Stimulated activated CD8-positive, alpha-beta memory T cell treated with anti-CD3 and anti-CD28 coated beads, Interleukin-2, amount 100 ng/mL, for 48 hours (primary cell): ENCODE results near the gene EPHA3.

ENCODE experiments used
- DNase-seq, 2 donors: peaks; one replicate each; pipeline ENCODE4 v3.0.0-alpha.2; 2020; ENCODE audit warnings: low read depth in 2 of 2

The EPHA3 gene

DNA sequence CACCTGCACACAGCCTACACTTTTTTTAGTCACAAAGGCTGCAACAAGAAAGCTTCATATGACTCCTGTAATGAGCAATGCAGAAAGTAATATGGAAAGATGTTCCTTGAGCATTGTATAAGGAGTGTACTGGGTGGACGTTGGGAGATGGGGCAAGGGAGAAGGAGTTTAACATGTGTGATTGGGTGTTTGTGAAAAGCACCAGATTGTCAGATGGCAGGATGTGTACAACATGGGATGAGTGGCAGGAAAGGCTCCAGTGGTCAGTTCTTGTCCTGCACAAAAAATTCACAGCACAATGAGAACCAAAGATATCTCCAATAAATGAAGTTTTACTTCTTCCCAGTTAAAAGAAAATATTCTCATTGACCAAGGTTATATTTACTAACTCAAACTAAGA, 255.1 kb downstream of the EPHA3 start:
- no peak for DNase-seq

DNA sequence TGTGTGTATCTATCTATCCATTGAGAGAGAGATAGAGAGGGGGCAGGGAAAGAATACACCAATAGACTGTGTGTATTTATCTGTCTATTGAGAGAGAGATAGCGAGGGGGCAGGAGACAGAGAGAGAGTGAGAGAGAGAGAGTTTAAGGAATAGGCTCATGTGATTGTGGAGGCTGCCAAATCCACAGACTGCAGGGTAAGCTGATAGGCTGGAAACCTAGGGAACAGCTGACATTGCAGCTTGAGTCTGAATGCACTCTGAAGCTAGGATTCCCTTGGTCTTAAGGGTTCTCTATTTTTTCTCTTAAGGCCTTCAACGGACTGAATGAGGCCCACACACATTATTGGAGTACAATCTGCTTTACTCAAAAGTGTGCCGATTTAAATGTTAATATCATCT, 255.8 kb downstream of the EPHA3 start:
- DNase-seq, result no peak

DNA sequence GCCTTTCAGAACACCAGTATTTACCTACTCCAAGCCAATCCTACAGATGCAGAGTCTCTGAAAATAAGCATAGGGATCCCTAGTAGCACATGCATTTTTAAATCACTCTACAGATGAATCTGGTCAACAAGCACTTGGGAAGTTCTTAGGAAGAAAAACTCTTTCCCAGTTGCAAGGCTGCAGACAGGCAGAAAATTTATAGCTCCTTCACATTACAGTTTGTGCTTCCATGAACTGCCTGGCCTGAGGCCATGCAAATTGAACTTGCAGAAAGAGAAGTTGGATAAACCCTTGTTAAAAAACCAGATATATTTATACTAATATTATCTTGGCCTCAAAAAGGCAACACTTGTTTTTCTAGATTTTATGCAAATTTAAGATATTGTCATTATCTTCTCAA, 256.9 kb downstream of the EPHA3 start:
- no peak for DNase-seq

DNA sequence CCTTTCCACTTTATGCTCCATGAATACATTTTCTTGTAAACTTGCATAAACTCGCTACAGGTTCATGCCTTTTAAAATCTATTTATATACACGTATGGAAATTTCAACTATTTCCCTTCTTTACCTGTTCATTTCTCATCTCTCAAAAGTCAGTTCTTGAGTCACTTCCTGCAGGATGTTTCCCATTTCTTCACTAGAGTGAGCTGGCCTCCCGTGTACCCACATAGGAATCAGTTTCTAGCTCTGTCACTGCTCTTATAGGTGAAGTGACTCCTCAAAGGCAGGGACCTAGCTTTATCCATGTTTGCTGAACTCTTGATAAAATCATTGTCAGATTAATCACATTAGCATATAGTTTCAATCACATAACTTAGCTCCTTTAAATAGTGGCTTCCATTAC, 259.7 kb downstream of the EPHA3 start:
- DNase-seq, result no peak

DNA sequence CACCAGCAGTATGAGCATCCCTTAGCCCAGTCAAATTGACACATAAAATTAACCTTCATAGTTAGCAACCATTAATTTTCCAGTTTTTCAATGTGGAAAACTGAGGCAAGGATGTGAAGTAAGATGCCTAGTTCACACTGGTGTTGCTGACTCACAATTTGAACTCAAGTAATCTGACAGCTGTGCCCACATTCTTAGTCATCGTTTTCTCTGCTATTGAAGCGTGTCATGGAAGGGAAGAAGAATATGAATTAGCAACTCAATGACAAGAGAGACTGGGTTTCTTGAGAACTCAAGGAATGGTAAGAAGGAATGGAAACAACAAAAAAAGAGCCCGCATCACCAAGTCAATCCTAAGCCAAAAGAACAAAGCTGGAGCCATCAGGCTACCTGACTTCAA, 261.4 kb downstream of the EPHA3 start:
- DNase-seq, result no peak

DNA sequence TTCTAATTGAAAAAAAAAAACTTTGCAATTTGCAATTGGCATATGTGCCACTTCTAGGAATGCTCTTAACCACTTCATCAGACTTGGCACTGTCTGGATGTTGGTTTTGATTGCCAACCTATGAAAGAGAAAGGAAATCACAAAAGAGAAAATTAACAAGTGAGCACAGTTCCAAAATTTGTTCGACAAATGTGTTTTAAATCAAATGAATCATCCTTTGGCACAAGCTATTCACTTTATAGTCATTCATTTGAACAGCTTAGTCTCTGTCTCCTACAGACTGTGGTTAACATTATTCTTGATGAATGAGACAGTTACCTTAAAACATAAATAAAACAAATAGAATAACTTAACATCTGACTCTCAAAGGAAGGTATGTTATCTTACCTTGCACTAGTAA, 265.0 kb downstream of the EPHA3 start:
- DNase-seq, result no peak

DNA sequence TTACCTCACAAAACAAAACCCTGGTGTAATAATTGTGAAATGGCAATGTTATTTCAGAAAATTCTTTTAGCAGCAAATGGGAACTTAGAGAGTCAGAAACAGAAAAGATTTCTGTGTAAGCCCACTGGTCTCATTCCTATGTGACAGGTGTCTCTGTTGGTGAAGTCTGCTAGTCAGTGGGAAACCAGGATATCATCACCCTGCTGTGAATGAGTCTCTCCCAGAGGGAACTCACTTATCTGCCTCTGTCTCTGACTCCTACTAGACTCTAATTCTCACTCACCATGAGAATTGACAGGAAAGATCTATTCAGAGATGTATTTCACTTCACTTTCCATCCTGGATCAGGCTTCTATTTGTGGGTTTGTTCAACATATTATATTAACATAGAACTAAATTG, 266.0 kb downstream of the EPHA3 start:
- no peak for DNase-seq

DNA sequence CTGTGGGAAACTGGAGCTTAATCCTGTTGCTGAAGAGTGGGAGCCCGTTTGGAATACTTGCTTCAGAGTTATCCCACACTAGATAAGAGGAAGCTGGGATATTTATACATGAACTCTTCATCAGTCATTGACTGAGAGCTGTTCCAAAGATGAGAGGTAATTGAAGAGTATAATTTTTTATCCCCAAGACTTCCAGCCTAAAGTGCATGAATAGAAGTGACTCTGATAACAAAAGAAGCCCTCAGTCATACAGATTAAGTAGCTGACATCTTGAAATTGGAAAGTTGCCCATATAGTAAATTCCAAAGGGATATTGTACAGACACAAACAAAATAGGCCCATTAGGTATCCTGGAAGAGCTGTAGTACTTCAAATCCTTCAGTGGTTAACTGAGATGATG, 268.0 kb downstream of the EPHA3 start:
- DNase-seq, result no peak

DNA sequence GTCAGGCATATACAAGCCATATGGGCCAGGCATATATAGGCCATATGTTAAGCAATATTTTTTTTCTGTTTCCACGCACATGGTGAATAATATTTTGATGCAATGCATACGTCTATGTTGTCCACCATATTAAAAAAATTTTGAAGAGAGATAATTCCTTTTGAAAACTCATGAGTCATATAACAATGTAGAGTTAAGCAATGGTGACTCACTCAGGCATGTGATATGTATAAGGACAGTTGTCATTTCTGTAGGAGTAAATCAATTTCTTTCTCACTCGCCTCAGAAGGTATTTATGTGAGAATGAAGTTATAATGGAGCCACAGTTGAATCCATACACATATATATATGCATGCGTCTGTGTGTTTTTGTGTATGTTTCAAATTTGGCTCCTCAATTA, 272.6 kb downstream of the EPHA3 start:
- DNase-seq, result no peak

DNA sequence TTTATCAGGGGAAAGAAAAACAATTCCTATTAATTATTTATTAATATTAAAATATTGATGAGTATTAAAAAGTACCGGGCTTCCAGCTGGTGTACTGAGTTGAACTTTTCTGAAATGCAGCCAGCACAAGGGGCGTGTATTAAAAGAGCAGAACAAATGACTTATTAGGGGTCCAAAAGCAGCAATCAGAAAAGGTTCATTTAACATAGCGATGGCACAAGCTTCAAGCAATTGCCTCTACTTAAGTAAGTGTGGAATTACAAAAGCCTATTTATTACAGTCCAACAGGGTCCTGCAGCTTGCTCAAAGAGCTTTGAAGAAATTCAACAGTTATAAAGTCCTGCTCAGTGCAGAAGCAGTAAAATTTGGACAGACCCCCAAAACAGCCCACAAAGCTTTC, 285.6 kb downstream of the EPHA3 start:
- DNase-seq, result no peak

DNA sequence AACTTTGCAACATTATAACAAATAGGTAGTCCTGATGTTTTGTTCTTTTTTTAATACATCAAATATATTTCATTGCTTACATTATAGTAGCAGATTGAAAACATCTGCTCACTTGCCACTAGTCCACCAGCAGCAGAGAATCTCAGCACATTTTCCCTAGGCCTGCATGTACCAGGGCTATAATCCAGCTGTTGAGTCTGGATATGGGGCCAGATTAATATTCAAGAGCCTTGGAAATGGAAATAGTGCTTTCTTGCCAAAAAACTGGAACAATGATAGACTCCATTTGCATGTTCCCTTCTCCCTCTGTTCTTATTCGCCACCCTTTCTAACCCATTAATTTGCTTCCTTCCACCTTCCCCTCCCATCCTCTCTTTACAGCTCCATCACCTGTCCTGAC, 288.0 kb downstream of the EPHA3 start:
- DNase-seq, result no peak

DNA sequence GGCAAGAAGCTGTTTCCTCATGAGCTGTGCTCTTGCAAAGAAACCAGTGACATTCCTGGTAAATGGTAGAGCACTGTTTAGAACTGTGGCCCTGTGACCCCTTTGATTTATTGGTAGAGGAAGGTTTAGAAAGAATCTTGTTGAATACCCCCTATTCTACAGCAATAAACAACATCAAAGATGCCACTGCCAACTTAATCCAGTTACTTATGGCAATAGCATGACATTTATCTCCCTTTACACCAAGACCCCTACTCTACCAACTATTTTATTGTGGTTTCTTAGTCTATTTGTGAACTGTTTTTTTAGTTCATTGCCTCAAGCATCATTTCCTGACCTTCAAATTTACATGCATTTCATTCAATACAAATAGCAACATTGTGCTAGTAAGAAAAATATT, 288.6 kb downstream of the EPHA3 start:
- no peak for DNase-seq

DNA sequence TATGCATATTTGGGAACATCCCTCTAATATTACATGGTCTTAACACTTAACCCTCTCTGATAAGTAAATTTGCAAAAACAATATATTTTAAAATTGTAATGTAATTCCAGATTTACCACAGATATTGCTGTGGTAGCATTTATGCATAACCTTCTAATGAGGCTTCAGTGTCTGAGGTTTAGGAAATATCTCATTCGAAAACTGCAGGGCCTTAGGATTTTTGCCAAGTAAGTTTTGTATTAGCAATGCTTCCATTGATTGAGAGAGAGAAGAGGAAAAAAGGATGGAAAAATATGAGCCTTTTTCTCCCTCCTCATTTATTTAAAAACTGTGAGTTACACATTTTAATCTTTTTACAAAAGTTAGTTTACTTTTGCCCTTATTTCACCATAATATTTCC, 294.6 kb downstream of the EPHA3 start:
- no peak for DNase-seq

DNA sequence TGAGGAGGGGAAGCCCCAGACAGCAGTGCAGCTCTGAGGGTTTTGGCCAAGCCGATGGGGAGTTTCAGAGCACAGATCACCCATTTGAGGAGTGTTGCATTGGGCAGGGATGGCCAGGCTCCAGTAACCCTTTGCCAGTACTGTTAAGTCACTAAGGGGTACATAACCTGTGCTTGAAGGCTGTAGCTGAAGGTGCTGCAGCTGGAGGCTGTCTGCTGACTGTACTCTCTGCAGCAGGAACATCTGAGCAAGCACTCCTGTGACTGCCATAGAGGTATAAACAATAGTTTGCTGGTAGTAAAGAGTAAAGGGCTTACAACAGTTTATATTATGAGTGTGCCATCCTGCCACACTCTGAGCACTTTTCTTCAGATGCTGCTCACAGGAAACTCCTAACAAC, 297.8 kb downstream of the EPHA3 start:
- no peak for DNase-seq

DNA sequence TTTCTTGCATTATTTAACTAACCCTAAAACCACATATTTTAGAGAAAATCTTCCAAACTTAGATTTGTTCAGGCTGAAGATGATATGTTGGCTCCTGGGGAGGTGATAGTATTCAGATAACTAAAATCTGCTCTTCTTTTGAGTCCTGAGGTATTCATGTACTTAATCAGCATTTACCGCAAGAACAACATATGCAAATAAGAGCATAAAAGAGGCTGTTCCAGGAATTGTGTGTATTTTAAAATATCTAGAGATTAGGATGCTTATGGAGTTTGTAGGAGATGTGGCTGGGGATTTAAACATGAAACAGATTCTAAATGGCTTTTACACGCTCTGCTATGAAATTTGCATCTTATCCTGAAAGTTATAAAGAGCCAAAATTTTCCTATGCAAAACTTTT, 298.2 kb downstream of the EPHA3 start:
- no peak for DNase-seq

DNA sequence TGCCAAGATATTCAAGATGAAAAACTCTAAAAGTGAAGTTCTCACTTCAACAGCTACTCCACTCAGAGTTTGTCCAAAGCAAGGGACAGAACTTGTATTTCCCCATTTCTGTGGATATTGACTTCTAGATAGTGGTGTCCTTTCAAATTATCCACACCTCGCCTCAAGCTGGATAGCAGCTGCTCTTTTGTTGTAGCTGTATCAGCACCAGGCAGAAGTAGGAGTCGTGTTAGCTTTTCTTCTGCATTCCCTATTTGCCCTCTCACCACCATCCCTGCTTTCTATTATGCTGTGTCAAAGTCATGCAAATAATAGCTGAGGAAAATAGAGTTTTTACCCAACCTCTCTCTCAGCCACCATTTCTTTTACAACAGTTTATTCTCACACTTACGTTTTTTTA, 303.8 kb downstream of the EPHA3 start:
- DNase-seq, result no peak

DNA sequence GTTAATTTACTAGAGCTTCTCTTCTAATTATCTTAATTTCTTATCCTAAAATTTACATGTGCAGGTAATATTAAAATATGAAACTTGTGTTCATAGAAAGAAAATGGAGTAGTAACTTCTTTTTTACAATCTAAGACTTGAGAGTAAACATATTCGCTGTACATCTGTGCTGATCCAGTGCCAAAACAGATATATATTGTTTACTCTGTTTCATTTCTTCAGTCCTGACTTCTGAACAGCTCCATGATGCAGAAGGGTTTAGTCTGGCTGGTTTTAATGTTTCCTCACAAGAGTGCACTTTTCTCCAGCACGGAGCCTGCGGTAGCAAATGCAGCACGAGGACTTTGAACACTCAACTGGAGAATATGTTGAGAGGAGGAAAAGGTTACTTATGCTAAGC, 306.8 kb downstream of the EPHA3 start:
- no peak for DNase-seq

DNA sequence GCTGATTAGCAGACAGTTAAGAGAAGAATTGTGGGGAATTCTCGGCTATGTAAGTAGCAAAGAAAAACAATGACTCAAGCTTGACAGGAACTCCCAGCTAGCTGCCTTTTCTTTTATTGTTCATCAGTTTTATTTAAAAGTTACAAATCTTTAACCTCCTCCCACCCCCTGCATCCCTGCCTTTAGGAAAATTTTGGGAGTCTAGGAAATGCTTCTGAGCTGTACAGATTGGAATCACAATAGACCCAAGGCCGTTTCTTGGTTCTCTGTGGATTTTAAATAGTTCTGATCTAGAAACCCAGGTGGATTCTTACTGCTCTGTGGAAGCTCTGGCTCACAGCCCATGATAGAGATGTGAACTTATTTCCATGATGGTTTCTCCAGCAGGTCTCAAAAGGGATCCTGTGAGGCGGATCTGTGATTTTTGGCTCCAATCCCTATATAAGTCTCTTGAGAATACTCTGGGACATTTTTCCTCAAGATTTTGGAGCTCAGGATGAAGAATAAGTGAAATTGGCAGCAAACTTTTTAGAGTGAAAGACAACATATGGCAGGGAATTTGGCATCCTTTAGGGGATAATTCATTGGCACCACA, 312.3 kb downstream of the EPHA3 start:
- DNase-seq, result no peak

DNA sequence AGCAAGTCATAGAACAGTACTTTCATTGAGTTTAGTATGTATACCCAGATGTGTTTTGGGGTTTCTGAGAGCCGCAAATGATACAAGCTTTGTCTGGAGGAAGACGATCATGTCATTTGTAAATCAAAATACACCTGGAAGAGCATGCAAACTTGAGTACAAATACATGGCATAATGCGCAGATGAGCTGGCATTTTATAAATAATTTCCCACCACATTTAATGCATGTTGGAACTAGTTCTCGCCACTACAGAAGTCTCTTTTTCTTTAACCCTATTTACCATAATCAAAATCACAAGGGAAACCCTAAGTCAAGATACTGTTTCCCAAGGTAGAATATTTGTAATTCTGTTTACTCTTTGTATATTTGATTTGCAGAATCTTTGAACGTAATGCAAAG, 318.6 kb downstream of the EPHA3 start:
- DNase-seq, result no peak

DNA sequence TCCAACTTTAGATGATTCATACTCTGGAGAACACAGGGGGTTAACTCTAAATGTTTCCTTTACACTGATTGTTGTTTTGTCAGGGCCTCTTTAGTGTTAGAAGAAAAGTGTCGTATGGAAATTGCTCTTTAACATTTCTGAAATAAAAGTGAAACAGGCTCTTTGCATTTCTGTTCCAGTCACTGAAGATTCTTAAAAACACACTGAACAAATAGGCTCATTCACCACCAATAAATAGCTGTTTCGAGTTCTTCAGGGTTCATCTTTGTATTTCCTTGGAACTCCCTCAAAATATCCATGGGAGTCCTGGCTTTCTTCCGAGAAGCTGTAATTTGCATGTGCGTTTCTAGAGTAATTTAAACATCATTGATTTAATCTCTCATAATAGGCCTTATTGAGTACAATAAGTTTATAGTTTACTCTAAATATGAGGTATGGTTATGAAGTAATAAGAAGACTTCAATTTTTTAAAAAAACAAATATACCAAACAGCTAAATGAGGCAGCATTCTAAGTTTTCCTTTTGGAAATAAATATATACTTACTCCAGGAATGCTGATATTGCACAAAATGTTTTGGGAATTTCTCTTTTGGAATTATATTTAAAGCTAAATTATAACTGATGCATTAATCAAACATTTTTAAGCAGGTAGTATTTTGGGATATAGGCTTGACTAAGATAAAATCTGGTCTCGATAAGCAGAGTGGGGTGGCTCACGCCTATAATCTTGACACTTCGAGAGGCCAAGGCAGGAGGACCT, 327.4 kb downstream of the EPHA3 start:
- no peak for DNase-seq

DNA sequence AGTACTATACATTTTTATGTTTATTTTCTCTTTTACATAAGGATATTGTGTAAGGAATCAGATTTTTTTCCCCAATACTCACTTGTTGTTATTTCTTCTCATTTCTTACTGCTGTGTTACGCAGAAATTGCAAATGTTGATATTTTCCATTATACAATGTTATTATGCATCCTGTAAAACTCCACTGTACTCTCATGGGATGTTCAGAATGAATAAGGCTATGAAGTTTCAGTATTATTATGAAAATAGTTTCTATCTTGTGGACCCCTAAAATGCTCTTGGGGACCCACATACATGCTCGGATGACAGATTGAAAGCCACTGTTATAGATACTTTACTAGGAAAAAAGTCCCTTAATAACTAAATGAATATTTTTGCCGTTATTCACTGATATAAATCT, 329.4 kb downstream of the EPHA3 start:
- DNase-seq, result no peak

DNA sequence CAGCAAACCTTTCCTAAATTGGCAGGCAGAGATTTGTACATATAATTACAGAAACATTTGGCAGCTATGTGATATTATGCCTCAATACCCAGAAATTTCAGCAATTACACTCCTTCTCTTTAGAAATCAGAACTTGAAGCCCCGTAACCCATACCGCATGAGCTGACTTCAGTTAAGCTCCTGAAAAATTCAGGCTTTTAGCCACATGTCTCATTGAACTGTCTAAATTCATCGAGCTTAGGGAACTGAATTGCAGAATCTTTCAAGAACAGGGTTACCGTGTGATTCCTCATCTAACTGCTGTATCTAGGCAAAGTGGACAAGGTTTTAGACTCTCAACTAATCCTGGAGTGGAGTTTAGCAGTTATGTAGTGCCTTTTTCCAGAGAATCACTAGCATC, 333.0 kb downstream of the EPHA3 start:
- no peak for DNase-seq

DNA sequence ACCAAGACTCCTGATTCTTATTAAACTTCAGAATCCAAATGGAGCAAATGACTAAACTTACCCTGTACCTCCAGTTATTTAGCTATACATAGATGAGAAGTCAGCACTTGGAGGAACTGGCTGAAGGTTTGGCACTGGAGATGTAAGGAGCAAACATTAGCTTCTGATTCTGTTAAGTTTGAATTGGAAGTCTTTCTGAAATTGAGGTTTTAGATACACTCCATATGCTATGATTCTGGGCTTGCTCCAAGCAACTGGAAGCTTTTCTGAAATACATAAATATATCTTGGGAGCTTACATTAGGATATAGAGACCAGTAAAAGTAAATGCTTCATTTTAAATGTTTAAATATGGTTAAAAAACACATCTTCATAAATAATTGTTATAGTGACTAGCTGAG, 333.7 kb downstream of the EPHA3 start:
- no peak for DNase-seq

DNA sequence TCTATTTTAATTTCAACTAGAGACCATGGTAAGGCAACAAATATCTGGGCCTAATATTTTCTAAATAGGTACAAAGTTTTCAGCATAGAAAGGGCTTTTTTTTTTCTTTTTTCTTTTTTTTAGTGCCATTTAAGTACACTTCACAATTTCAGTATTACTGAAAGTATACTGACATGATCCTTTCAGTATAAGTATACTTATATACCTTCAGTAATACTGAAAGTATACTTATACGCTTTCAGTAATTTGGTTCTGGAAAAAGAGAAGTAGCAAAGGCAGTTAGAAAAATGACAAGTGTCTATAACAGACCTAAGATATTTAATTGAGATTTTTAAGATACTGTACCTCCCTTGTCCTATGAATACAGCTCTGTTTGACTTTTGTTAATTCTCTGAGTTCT, 339.2 kb downstream of the EPHA3 start:
- DNase-seq, result no peak
